Panc1 (cell line): Measurements from ENCODE around the gene PTGDS. TPM values are rescaled to one million over a fixed set of nuclear protein-coding genes. Genes with fewer than 3 reads are reported as not detected.

ENCODE experiments used
- ATAC-seq: fragments of 200-7000 bp; cut with Tn5 transposase; 2 replicates; pipeline ENCODE4 v1.9.1; 2020; ENCODE audit warnings: mild to moderate bottlenecking, moderate library complexity
- BruUV-seq: library from RNA; stranded (reverse); fragments of 400-500 nt; replicated peaks from 2 replicates; lab custom pipeline; 2021; lab: Mats Ljungman, UMichigan
- CTCF ChIA-PET: fragments of 300-600 bp; sonication (Branson Sonifier 250); formaldehyde crosslinking; loops from one replicate; lab custom pipeline; 2022; ENCODE audit warnings: antibody characterized with exemption; lab: Charles Lee
- POLR2A ChIA-PET: fragments of 300-600 bp; sonication (Branson Sonifier 250); formaldehyde crosslinking; loops from one replicate; lab custom pipeline; 2022; ENCODE audit warnings: antibody characterized with exemption; lab: Charles Lee
- DNase-seq: peaks from one replicate; pipeline ENCODE4 v3.0.0-alpha.2; 2010; ENCODE audit warnings: low read depth, low spot score
- H3K27ac ChIP-seq: 2 replicates; pipeline ENCODE4 v1.5.1; 2011; ENCODE audit warnings: mild to moderate bottlenecking, low read length, inconsistent platforms
- H3K27me3 ChIP-seq: fragments of 200-500 bp; sonication (Bioruptor generic); 2 replicates; pipeline ENCODE4 v1.6.0; 2014; ENCODE audit warnings: low read length, inconsistent platforms; ENCODE audit not compliant: control insufficient read depth, insufficient read depth
- H3K36me3 ChIP-seq: fragments of 200-500 bp; sonication (Bioruptor generic); 2 replicates; pipeline ENCODE4 v1.5.1; 2014; ENCODE audit warnings: inconsistent platforms, mild to moderate bottlenecking, low read length, moderate library complexity; ENCODE audit not compliant: control insufficient read depth, insufficient read depth
- H3K4me1 ChIP-seq: 2 replicates; pipeline ENCODE4 v1.5.1; 2011; ENCODE audit warnings: inconsistent platforms, mild to moderate bottlenecking, low read length, moderate library complexity; ENCODE audit not compliant: control insufficient read depth, insufficient read depth
- H3K4me3 ChIP-seq, 2 experiments: 2 replicates each; pipeline ENCODE4 v1.5.1; 2011 to 2012; ENCODE audit warnings: low read depth in 2 of 2, low read length in 2 of 2, mild to moderate bottlenecking in 2 of 2, inconsistent platforms in 1 of 2, moderate library complexity in 1 of 2
- H3K9me3 ChIP-seq: fragments of 200-500 bp; sonication (Bioruptor generic); 2 replicates; pipeline ENCODE4 v1.5.1; 2014; ENCODE audit warnings: low read depth, mild to moderate bottlenecking, inconsistent platforms, low read length, moderate library complexity; ENCODE audit not compliant: control insufficient read depth, insufficient read depth
- CTCF ChIP-seq: fragments of 450-650 bp; IDR thresholded peaks from 2 replicates; pipeline ENCODE4 v1.5.1; 2017; ENCODE audit warnings: mild to moderate bottlenecking
- POLR2AphosphoS5 ChIP-seq: IDR thresholded peaks from 2 replicates; pipeline ENCODE4 v1.6.1; 2012; ENCODE audit warnings: mild to moderate bottlenecking, low read depth, low read length, moderate library complexity
- REST ChIP-seq, 2 experiments: IDR thresholded peaks; 2 replicates each; pipeline ENCODE4 v1.6.1; 2011 to 2012; ENCODE audit warnings: low read depth in 2 of 2, control low read depth in 1 of 2, low read length in 1 of 2, mild to moderate bottlenecking in 1 of 2, moderate library complexity in 1 of 2; ENCODE audit not compliant: insufficient read depth in 1 of 2
- SIN3A ChIP-seq: IDR thresholded peaks from 2 replicates; pipeline ENCODE4 v1.6.1; 2012; ENCODE audit warnings: low read depth, mild to moderate bottlenecking, low read length, moderate library complexity, borderline replicate concordance; ENCODE audit not compliant: insufficient read depth
- TCF7L2 ChIP-seq: IDR thresholded peaks from 2 replicates; pipeline ENCODE4 v1.6.1; 2011; ENCODE audit warnings: mild to moderate bottlenecking, low read depth, low read length, inconsistent platforms
- in situ Hi-C: cut with HindIII; loops from 2 replicates; pipeline ENCODE4 v1.10.0; 2016; ENCODE audit warnings: low sequenced_read_pairs, low pct_unique_long_range_greater_than_20kb
- intact Hi-C: fragments of 100-400 bp; cut with micrococcal nuclease; formaldehyde crosslinking; loops from one replicate; pipeline ENCODE4 v1.10.0; 2022; ENCODE audit not compliant: unreplicated experiment
- total RNA-seq: library from RNA; stranded (reverse); gene quantifications from one replicate; pipeline ENCODE4 v1.2.1, GENCODE V29; 2021; ENCODE audit not compliant: unreplicated experiment

PTGDS gene
- total RNA-seq, 1 experiment from 2014 or later = 13.7 TPM

GRCh38 chr9:137019891-137020683, 42.8 kb downstream of the PTGDS start:
- no peak overlapping the region for H3K27ac ChIP-seq
- BruUV-seq = no TSS peak
- ChIA-PET POLR2A (interaction anchor here (0.7 kb wide), 1 partner anchor 36 kb away, joined by 8 read pairs; no protein-coding TSS in a partner anchor), CTCF (no interaction called here)
- in situ Hi-C loops = no loop called here
- ATAC-seq (no peak), DNase-seq (no peak)
- intact Hi-C loops = no loop called here
- peaks cover 6% of the 10 kb centered on the region for H3K4me1 ChIP-seq
- H3K27me3 ChIP-seq = no peaks in the 10 kb centered on the region
- TF ChIP-seq REST (IDR thresholded peaks at IDR 0.05; ENCODE audit: insufficient read depth in 1 of 2, low read depth in 2 of 2, low read length in 1 of 2) (no peak), POLR2AphosphoS5 (no peak), SIN3A (no peak), TCF7L2 (no peak), CTCF (no peak)
- H3K36me3 ChIP-seq = no peaks in the 10 kb centered on the region
- no peak overlapping the region for H3K4me3 ChIP-seq
- H3K9me3 ChIP-seq = no peaks in the 10 kb centered on the region

GRCh38 chr9:137020771-137021567, 43.7 kb downstream of the PTGDS start:
- TF ChIP-seq REST (IDR thresholded peaks at IDR 0.05; ENCODE audit: insufficient read depth in 1 of 2, low read depth in 2 of 2, low read length in 1 of 2) = no peak
- no peak for TF ChIP-seq TCF7L2
- TF ChIP-seq POLR2AphosphoS5 = no peak
- TF ChIP-seq CTCF = no peak
- no peak for TF ChIP-seq SIN3A
- H3K4me3 ChIP-seq = no peak overlapping the region
- BruUV-seq = no TSS peak

More at GRCh38 chr9:137020771-137021567, 43.7 kb downstream of the PTGDS start:
- POLR2A ChIA-PET = no interaction called here
- CTCF ChIA-PET = no interaction called here
- H3K4me1 ChIP-seq = peaks cover 13% of the 10 kb centered on the region
- H3K36me3 ChIP-seq = no peaks in the 10 kb centered on the region
- in situ Hi-C loops = no loop called here
- DNase-seq = no peak
- H3K27ac ChIP-seq = no peak overlapping the region
- ATAC-seq = no peak
- intact Hi-C loops = no loop called here
- H3K9me3 ChIP-seq = no peaks in the 10 kb centered on the region
- no peaks in the 10 kb centered on the region for H3K27me3 ChIP-seq
